WTC11 (cell line): Measurements from ENCODE around the gene ACTRT2. TPM values are rescaled to one million over a fixed set of nuclear protein-coding genes. Genes with fewer than 3 reads are reported as not detected.

Experiments
- ATAC-seq: fragments of 200-7000 bp; cut with Tn5 transposase; 2 replicates; pipeline ENCODE4 v1.10.0; 2021; ENCODE audit warnings: mild to moderate bottlenecking, moderate library complexity
- CTCF ChIA-PET: fragments of 300-600 bp; sonication (Branson Sonifier 250); formaldehyde crosslinking; loops from one replicate; lab custom pipeline; 2021; ENCODE audit warnings: antibody characterized with exemption; lab: Charles Lee
- POLR2A ChIA-PET: fragments of 350-600 bp; sonication (Branson Sonifier 250); formaldehyde crosslinking; loops from one replicate; lab custom pipeline; 2021; ENCODE audit warnings: antibody characterized with exemption; lab: Charles Lee
- DNase-seq: peaks from one replicate; pipeline ENCODE4 v3.0.0; 2021; ENCODE audit warnings: low spot score
- H3K27ac Mint-ChIP-seq: 2 replicates; pipeline ENCODE4 v1.8.0; 2021; ENCODE audit warnings: mixed read lengths
- H3K27me3 Mint-ChIP-seq: 2 replicates; pipeline ENCODE4 v1.8.0; 2021; ENCODE audit warnings: low read depth, mild to moderate bottlenecking, moderate library complexity, mixed read lengths
- H3K36me3 Mint-ChIP-seq: 2 replicates; pipeline ENCODE4 v1.8.0; 2021; ENCODE audit warnings: mixed read lengths
- H3K4me1 Mint-ChIP-seq: 2 replicates; pipeline ENCODE4 v1.8.0; 2022; ENCODE audit warnings: mixed read lengths
- H3K4me3 Mint-ChIP-seq: 2 replicates; pipeline ENCODE4 v1.8.0; 2021; ENCODE audit warnings: mild to moderate bottlenecking, moderate library complexity, mixed read lengths
- H3K9me3 Mint-ChIP-seq: 2 replicates; pipeline ENCODE4 v1.8.0; 2021; ENCODE audit warnings: mixed read lengths
- AR ChIP-seq: fragments of 250-450 bp; sonication (Bioruptor Pico); IDR thresholded peaks from 2 replicates; pipeline ENCODE4 v1.9.0; 2021; ENCODE audit warnings: mild to moderate bottlenecking
- ATF3 ChIP-seq: sonication (generic); formaldehyde crosslinking; conservative IDR thresholded peaks from 2 replicates; pipeline ENCODE4 v1.8.1; 2022; ENCODE audit warnings: mild to moderate bottlenecking, missing genetic modification reagents
- CBFB ChIP-seq: sonication (generic); formaldehyde crosslinking; IDR thresholded peaks from 2 replicates; pipeline ENCODE4 v1.8.1; 2022; ENCODE audit warnings: mild to moderate bottlenecking, low read depth, missing genetic modification reagents
- CDX4 ChIP-seq: fragments of 250-450 bp; sonication (Bioruptor Pico); IDR thresholded peaks from 2 replicates; pipeline ENCODE4 v1.9.0; 2021; ENCODE audit warnings: moderate library complexity, mild to moderate bottlenecking, inconsistent platforms, borderline replicate concordance
- ETV6 ChIP-seq: sonication (generic); formaldehyde crosslinking; IDR thresholded peaks from 2 replicates; pipeline ENCODE4 v1.8.1; 2022; ENCODE audit warnings: mild to moderate bottlenecking, missing genetic modification reagents
- FOXP1 ChIP-seq: sonication (generic); formaldehyde crosslinking; IDR thresholded peaks from 2 replicates; pipeline ENCODE4 v1.8.0; 2022; ENCODE audit warnings: missing genetic modification reagents, mild to moderate bottlenecking, moderate library complexity, borderline replicate concordance
- HMGA2 ChIP-seq: fragments of 250-450 bp; sonication (Bioruptor Pico); IDR thresholded peaks from 2 replicates; pipeline ENCODE4 v1.4.0; 2021; ENCODE audit warnings: mild to moderate bottlenecking, moderate library complexity
- KAT7 ChIP-seq: sonication (generic); formaldehyde crosslinking; IDR thresholded peaks from 2 replicates; pipeline ENCODE4 v1.8.1; 2023; ENCODE audit warnings: missing genetic modification reagents, mild to moderate bottlenecking, borderline replicate concordance
- MAX ChIP-seq: sonication (generic); formaldehyde crosslinking; IDR thresholded peaks from 2 replicates; pipeline ENCODE4 v1.8.0; 2022; ENCODE audit warnings: mild to moderate bottlenecking, missing genetic modification reagents
- NFYB ChIP-seq: sonication (generic); formaldehyde crosslinking; conservative IDR thresholded peaks from 2 replicates; pipeline ENCODE4 v1.8.0; 2022; ENCODE audit warnings: low read depth, missing genetic modification reagents
- PRRX2 ChIP-seq: fragments of 250-450 bp; sonication (Bioruptor Pico); IDR thresholded peaks from 2 replicates; pipeline ENCODE4 v1.8.0; 2021; ENCODE audit warnings: mild to moderate bottlenecking
- RORB ChIP-seq: fragments of 250-450 bp; sonication (Bioruptor Pico); IDR thresholded peaks from 2 replicates; pipeline ENCODE4 v1.9.0; 2021; ENCODE audit warnings: mild to moderate bottlenecking
- SMAD4 ChIP-seq: sonication (generic); formaldehyde crosslinking; IDR thresholded peaks from 2 replicates; pipeline ENCODE4 v1.8.0; 2022; ENCODE audit warnings: mild to moderate bottlenecking, missing genetic modification reagents
- SOX15 ChIP-seq: fragments of 250-450 bp; sonication (Bioruptor Pico); IDR thresholded peaks from 2 replicates; pipeline ENCODE4 v1.9.0; 2021; ENCODE audit warnings: mild to moderate bottlenecking
- SP1 ChIP-seq: sonication (generic); formaldehyde crosslinking; conservative IDR thresholded peaks from 2 replicates; pipeline ENCODE4 v1.8.1; 2022; ENCODE audit warnings: missing genetic modification reagents
- ZNF232 ChIP-seq: sonication (generic); formaldehyde crosslinking; IDR thresholded peaks from 2 replicates; pipeline ENCODE4 v1.8.0; 2022; ENCODE audit warnings: mild to moderate bottlenecking, missing genetic modification reagents
- ZNF396 ChIP-seq: fragments of 250-450 bp; sonication (Bioruptor Pico); IDR thresholded peaks from 2 replicates; pipeline ENCODE4 v1.8.0; 2021; ENCODE audit warnings: mild to moderate bottlenecking, moderate library complexity, borderline replicate concordance
- ZNF416 ChIP-seq: fragments of 250-450 bp; sonication (Bioruptor Pico); IDR thresholded peaks from 2 replicates; pipeline ENCODE4 v1.9.0; 2021; ENCODE audit warnings: mild to moderate bottlenecking, inconsistent platforms
- ZNF671 ChIP-seq: fragments of 250-450 bp; sonication (Bioruptor Pico); IDR thresholded peaks from 2 replicates; pipeline ENCODE4 v1.8.0; 2021; ENCODE audit warnings: mild to moderate bottlenecking
- total RNA-seq: library from RNA; stranded (reverse); gene quantifications from 3 replicates; pipeline ENCODE4 v1.2.3, GENCODE V29; 2021
- TF ChIP-seq, protein P1 (sequence below): fragments of 250-450 bp; sonication (Bioruptor Pico); IDR thresholded peaks from 2 replicates; pipeline ENCODE4 v2.1.2; 2022; ENCODE audit warnings: mild to moderate bottlenecking, moderate library complexity
- TF ChIP-seq, protein P2 (sequence below): sonication (generic); formaldehyde crosslinking; IDR thresholded peaks from 2 replicates; pipeline ENCODE4 v1.8.0; 2023; ENCODE audit warnings: missing genetic modification reagents
- TF ChIP-seq, protein P3 (sequence below): sonication (generic); formaldehyde crosslinking; IDR thresholded peaks from 2 replicates; pipeline ENCODE4 v1.8.1; 2022; ENCODE audit warnings: missing genetic modification reagents, borderline replicate concordance
- TF ChIP-seq, protein P4 (sequence below): sonication (generic); formaldehyde crosslinking; conservative IDR thresholded peaks from 2 replicates; pipeline ENCODE4 v1.8.1; 2023; ENCODE audit warnings: mild to moderate bottlenecking, low read depth, missing genetic modification reagents, moderate library complexity

ACTRT2 gene
- total RNA-seq, 1 experiment from 2014 or later, result not detected

- Mint-ChIP-seq H3K36me3 (peaks cover 11% of the 10 kb centered on the region), H3K27me3 (no peaks in the 10 kb centered on the region), H3K4me3 (no peak overlapping the region), H3K9me3 (peaks cover 5% of the 10 kb centered on the region; the same call in 1 of the 2 replicates), H3K4me1 (peaks cover 4% of the 10 kb centered on the region; the same call in 1 of the 2 replicates), H3K27ac (no peak overlapping the region)
- ChIA-PET POLR2A (no interaction called here), CTCF (no interaction called here)
- ATAC-seq, result no peak
- TF ChIP-seq ZNF671 (CRISPR knock-in tag) (no peak), KAT7 (CRISPR knock-in tag) (no peak), NFYB (CRISPR knock-in tag) (no peak), HMGA2 (no peak), SMAD4 (no peak), ATF3 (CRISPR knock-in tag) (no peak), CBFB (CRISPR knock-in tag) (no peak), ZNF416 (CRISPR knock-in tag) (no peak), FOXP1 (CRISPR knock-in tag) (no peak), MAX (no peak), CDX4 (CRISPR knock-in tag) (no peak), RORB (CRISPR knock-in tag) (no peak), ZNF232 (CRISPR knock-in tag) (no peak), SOX15 (CRISPR knock-in tag) (no peak), AR (CRISPR knock-in tag) (no peak)
- TF ChIP-seq, protein P1, sequence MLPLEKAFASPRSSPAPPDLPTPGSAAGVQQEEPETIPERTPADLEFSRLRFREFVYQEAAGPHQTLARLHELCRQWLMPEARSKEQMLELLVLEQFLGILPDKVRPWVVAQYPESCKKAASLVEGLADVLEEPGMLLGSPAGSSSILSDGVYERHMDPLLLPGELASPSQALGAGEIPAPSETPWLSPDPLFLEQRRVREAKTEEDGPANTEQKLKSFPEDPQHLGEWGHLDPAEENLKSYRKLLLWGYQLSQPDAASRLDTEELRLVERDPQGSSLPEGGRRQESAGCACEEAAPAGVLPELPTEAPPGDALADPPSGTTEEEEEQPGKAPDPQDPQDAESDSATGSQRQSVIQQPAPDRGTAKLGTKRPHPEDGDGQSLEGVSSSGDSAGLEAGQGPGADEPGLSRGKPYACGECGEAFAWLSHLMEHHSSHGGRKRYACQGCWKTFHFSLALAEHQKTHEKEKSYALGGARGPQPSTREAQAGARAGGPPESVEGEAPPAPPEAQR (CRISPR knock-in tag), result no peak
- TF ChIP-seq, protein P2, sequence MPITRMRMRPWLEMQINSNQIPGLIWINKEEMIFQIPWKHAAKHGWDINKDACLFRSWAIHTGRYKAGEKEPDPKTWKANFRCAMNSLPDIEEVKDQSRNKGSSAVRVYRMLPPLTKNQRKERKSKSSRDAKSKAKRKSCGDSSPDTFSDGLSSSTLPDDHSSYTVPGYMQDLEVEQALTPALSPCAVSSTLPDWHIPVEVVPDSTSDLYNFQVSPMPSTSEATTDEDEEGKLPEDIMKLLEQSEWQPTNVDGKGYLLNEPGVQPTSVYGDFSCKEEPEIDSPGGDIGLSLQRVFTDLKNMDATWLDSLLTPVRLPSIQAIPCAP (CRISPR knock-in tag), result no peak
- no peak for DNase-seq
Observed at GRCh38 chr1:2977886-2978611, 43.2 kb upstream of the ACTRT2 start.

DNA sequence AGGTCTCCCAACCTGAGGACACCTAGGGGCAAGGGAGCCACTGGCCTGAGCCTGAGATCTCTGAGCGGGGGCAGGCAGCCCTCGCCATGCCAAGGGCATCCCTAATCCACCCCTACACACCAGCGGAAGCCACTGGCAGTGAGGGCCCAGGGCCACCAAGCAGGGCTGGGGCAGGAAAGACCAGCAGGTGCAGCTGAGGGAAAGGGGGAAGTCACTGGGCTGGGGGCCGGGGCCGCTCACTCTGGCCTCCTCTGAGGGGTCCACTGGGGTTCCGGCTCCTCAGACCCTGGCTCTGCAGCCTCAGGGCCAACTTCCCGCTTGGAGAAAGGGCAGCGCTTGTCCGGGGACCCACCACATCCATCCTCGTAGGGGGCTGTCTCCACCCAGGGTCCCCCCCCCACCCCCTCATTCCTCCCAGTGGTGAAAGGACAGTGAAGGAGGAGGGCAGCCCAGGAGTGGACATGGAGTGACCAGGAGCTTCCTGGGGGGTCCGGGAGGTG lies 42.5 kb upstream of the ACTRT2 start:
- Mint-ChIP-seq H3K4me3 (no peak overlapping the region), H3K27ac (no peak overlapping the region), H3K36me3 (peaks cover 11% of the 10 kb centered on the region), H3K27me3 (no peaks in the 10 kb centered on the region), H3K9me3 (peaks cover 5% of the 10 kb centered on the region; the same call in 1 of the 2 replicates), H3K4me1 (peaks cover 4% of the 10 kb centered on the region; the same call in 1 of the 2 replicates)
- no peak for DNase-seq
- ATAC-seq, result no peak
- ChIA-PET CTCF (no interaction called here), POLR2A (interaction anchor here (0.7 kb wide), 1 partner anchor 878 kb away, joined by 3 read pairs; no protein-coding TSS in a partner anchor)
- TF ChIP-seq ETV6 (CRISPR knock-in tag) (no peak), CDX4 (CRISPR knock-in tag) (no peak), ZNF671 (CRISPR knock-in tag) (no peak), PRRX2 (CRISPR knock-in tag) (no peak), ZNF396 (CRISPR knock-in tag) (no peak), SP1 (CRISPR knock-in tag) (no peak)
- TF ChIP-seq, protein P3, sequence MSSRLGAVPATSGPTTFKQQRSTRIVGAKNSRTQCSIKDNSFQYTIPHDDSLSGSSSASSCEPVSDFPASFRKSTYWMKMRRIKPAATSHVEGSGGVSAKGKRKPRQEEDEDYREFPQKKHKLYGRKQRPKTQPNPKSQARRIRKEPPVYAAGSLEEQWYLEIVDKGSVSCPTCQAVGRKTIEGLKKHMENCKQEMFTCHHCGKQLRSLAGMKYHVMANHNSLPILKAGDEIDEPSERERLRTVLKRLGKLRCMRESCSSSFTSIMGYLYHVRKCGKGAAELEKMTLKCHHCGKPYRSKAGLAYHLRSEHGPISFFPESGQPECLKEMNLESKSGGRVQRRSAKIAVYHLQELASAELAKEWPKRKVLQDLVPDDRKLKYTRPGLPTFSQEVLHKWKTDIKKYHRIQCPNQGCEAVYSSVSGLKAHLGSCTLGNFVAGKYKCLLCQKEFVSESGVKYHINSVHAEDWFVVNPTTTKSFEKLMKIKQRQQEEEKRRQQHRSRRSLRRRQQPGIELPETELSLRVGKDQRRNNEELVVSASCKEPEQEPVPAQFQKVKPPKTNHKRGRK (CRISPR knock-in tag), result no peak
- TF ChIP-seq, protein P4, sequence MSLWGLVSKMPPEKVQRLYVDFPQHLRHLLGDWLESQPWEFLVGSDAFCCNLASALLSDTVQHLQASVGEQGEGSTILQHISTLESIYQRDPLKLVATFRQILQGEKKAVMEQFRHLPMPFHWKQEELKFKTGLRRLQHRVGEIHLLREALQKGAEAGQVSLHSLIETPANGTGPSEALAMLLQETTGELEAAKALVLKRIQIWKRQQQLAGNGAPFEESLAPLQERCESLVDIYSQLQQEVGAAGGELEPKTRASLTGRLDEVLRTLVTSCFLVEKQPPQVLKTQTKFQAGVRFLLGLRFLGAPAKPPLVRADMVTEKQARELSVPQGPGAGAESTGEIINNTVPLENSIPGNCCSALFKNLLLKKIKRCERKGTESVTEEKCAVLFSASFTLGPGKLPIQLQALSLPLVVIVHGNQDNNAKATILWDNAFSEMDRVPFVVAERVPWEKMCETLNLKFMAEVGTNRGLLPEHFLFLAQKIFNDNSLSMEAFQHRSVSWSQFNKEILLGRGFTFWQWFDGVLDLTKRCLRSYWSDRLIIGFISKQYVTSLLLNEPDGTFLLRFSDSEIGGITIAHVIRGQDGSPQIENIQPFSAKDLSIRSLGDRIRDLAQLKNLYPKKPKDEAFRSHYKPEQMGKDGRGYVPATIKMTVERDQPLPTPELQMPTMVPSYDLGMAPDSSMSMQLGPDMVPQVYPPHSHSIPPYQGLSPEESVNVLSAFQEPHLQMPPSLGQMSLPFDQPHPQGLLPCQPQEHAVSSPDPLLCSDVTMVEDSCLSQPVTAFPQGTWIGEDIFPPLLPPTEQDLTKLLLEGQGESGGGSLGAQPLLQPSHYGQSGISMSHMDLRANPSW (CRISPR knock-in tag), result no peak
